Endodermal cell (in vitro differentiated cells): ENCODE measurements around the gene DMAC2L. TPM values are rescaled to one million over a fixed set of nuclear protein-coding genes. Genes with fewer than 3 reads are reported as not detected.

Experiments
- DNase-seq: peaks from one replicate; pipeline ENCODE4 v3.0.0-alpha.2; 2017
- H3K27ac ChIP-seq: 2 replicates; pipeline ENCODE4 v1.5.1; 2013; ENCODE audit warnings: mild to moderate bottlenecking, low read depth, low read length, moderate library complexity
- H3K27me3 ChIP-seq: 2 replicates; pipeline ENCODE4 v1.6.1; 2013; ENCODE audit warnings: mild to moderate bottlenecking, low read length, moderate library complexity; ENCODE audit not compliant: insufficient read depth, control insufficient read depth, poor library complexity, severe bottlenecking
- H3K36me3 ChIP-seq: 2 replicates; pipeline ENCODE4 v1.7.0; 2013; ENCODE audit warnings: mild to moderate bottlenecking, low read length, moderate library complexity; ENCODE audit not compliant: control insufficient read depth, insufficient read depth
- H3K4me1 ChIP-seq: one replicate; pipeline ENCODE4 v1.7.0; 2013; ENCODE audit warnings: low read length; ENCODE audit not compliant: control insufficient read depth, insufficient read depth
- H3K4me3 ChIP-seq: 2 replicates; pipeline ENCODE4 v1.5.1; 2013; ENCODE audit warnings: mild to moderate bottlenecking, low read length, moderate library complexity
- H3K9ac ChIP-seq: 2 replicates; pipeline ENCODE4 v1.6.1; 2013; ENCODE audit warnings: mild to moderate bottlenecking, low read length, moderate library complexity; ENCODE audit not compliant: poor library complexity, severe bottlenecking; ENCODE audit errors: extremely low read depth
- H3K9me3 ChIP-seq: 2 replicates; pipeline ENCODE4 v1.6.1; 2013; ENCODE audit warnings: mild to moderate bottlenecking, low read length, moderate library complexity; ENCODE audit not compliant: control insufficient read depth
- H3K27ac Mint-ChIP-seq: 2 replicates; pipeline ENCODE4 v1.8.0; 2020; ENCODE audit warnings: mixed read lengths
- H3K27me3 Mint-ChIP-seq: 2 replicates; pipeline ENCODE4 v1.8.0; 2021; ENCODE audit warnings: mild to moderate bottlenecking, mixed read lengths; ENCODE audit not compliant: insufficient read depth
- H3K36me3 Mint-ChIP-seq: 2 replicates; pipeline ENCODE4 v1.8.0; 2020; ENCODE audit warnings: low read depth, mixed read lengths
- H3K4me1 Mint-ChIP-seq: 2 replicates; pipeline ENCODE4 v1.8.0; 2020; ENCODE audit warnings: mixed read lengths
- H3K4me3 Mint-ChIP-seq: 2 replicates; pipeline ENCODE4 v1.8.0; 2020; ENCODE audit warnings: mild to moderate bottlenecking, moderate library complexity, mixed read lengths
- H3K9me3 Mint-ChIP-seq: 2 replicates; pipeline ENCODE4 v1.8.0; 2020; ENCODE audit warnings: mild to moderate bottlenecking, mixed read lengths
- CTCF ChIP-seq: fragments of 200-600 bp; sonication (generic); conservative IDR thresholded peaks from 2 replicates; pipeline ENCODE4 v1.5.0; 2021; ENCODE audit warnings: antibody characterized with exemption, mild to moderate bottlenecking
- WGBS, 2 experiments: methylation state at CpG; one replicate each; pipeline versions ENCODE4 v1.1.5 to v1.1.7; 2013; ENCODE audit warnings: missing lambda C conversion rate in 2 of 2, mixed read lengths in 1 of 2; ENCODE audit not compliant: insufficient coverage in 1 of 2, insufficient read length in 1 of 2; 5-methylcytosine and 5-hydroxymethylcytosine counted together
- total RNA-seq, 2 donors: library from RNA; stranded (reverse); fragmentation: NEBNext Ultra II Directional in 1 of 2; extraction: Animal tissue kit (Norgen Biotek cat#: 25700) in 1 of 2; gene quantifications; 2 replicates in 1 of 2; 3 replicates in 1 of 2; pipeline ENCODE4 v1.2.1, GENCODE V29; 2021

DMAC2L gene
- total RNA-seq, 2 donors from 2014 or later: 15.3 to 16.6 TPM

GRCh38 chr14:50299585-50299984 is 12.5 kb upstream of the DMAC2L start:
- H3K9me3 Mint-ChIP-seq: peaks cover 18% of the 10 kb centered on the region
- Histone ChIP-seq H3K9ac (no peak overlapping the region), H3K36me3 (peaks cover 14% of the 10 kb centered on the region), H3K4me1 (no peaks in the 10 kb centered on the region), H3K9me3 (peaks cover 15% of the 10 kb centered on the region), H3K4me3 (no peak overlapping the region), H3K27ac (no peak overlapping the region), H3K27me3 (no peaks in the 10 kb centered on the region)
- no peak overlapping the region for H3K27ac Mint-ChIP-seq
- 78 to 92% methylated on average over 2 of the region's 2 CpGs for WGBS, 2 experiments
- no peak for TF ChIP-seq CTCF
- H3K4me3 Mint-ChIP-seq: no peak overlapping the region
- DNase-seq: peak; percentile 66
- H3K36me3 Mint-ChIP-seq: peaks cover 43% of the 10 kb centered on the region
- no peaks in the 10 kb centered on the region for H3K27me3 Mint-ChIP-seq
- H3K4me1 Mint-ChIP-seq: peaks cover 1% of the 10 kb centered on the region

- Mint-ChIP-seq H3K27ac (no peak overlapping the region), H3K4me1 (peaks cover 1% of the 10 kb centered on the region), H3K27me3 (no peaks in the 10 kb centered on the region), H3K9me3 (peaks cover 21% of the 10 kb centered on the region), H3K4me3 (no peak overlapping the region), H3K36me3 (peaks cover 48% of the 10 kb centered on the region)
- Histone ChIP-seq H3K36me3 (peaks cover 14% of the 10 kb centered on the region), H3K4me3 (no peak overlapping the region), H3K4me1 (no peaks in the 10 kb centered on the region), H3K9me3 (peaks cover 15% of the 10 kb centered on the region), H3K27me3 (no peaks in the 10 kb centered on the region), H3K9ac (no peak overlapping the region), H3K27ac (no peak overlapping the region)
- no peak for TF ChIP-seq CTCF
- no peak for DNase-seq
Observed at GRCh38 chr14:50301914-50302313, 10.2 kb upstream of the DMAC2L start.

- WGBS, 2 experiments: 88 to 90% methylated on average over 4 to 8 of the region's 8 CpGs
- no peak overlapping the region for H3K27ac Mint-ChIP-seq
- H3K4me1 Mint-ChIP-seq: no peaks in the 10 kb centered on the region
- Histone ChIP-seq H3K36me3 (peaks cover 14% of the 10 kb centered on the region), H3K4me3 (no peak overlapping the region), H3K27me3 (no peaks in the 10 kb centered on the region), H3K9me3 (peaks cover 14% of the 10 kb centered on the region), H3K4me1 (no peaks in the 10 kb centered on the region), H3K27ac (no peak overlapping the region), H3K9ac (no peak overlapping the region)
- peaks cover 17% of the 10 kb centered on the region for H3K9me3 Mint-ChIP-seq
- DNase-seq: no peak
- no peak overlapping the region for H3K4me3 Mint-ChIP-seq
- TF ChIP-seq CTCF: no peak
- peaks cover 39% of the 10 kb centered on the region for H3K36me3 Mint-ChIP-seq
- no peaks in the 10 kb centered on the region for H3K27me3 Mint-ChIP-seq
Observed at GRCh38 chr14:50303744-50304471, 8.2 kb upstream of the DMAC2L start.
